Rectal smooth muscle tissue (tissue), 1 donor: ENCODE measurements around the gene CHL1.

Experiments
- H3K27ac ChIP-seq: one replicate; pipeline ENCODE4 v1.7.0; 2013; ENCODE audit warnings: low read depth, low read length, inconsistent platforms
- H3K27me3 ChIP-seq: one replicate; pipeline ENCODE4 v1.7.0; 2013; ENCODE audit warnings: low read length; ENCODE audit not compliant: control insufficient read depth, insufficient read depth
- H3K36me3 ChIP-seq: one replicate; pipeline ENCODE4 v1.7.0; 2013; ENCODE audit warnings: low read length; ENCODE audit not compliant: control insufficient read depth, insufficient read depth
- H3K4me1 ChIP-seq: one replicate; pipeline ENCODE4 v1.7.0; 2013; ENCODE audit warnings: low read length; ENCODE audit not compliant: control insufficient read depth, insufficient read depth
- H3K4me3 ChIP-seq: one replicate; pipeline ENCODE4 v1.7.0; 2013; ENCODE audit warnings: low read length
- H3K9ac ChIP-seq: one replicate; pipeline ENCODE4 v1.7.0; 2013; ENCODE audit warnings: low read length

The CHL1 gene

DNA sequence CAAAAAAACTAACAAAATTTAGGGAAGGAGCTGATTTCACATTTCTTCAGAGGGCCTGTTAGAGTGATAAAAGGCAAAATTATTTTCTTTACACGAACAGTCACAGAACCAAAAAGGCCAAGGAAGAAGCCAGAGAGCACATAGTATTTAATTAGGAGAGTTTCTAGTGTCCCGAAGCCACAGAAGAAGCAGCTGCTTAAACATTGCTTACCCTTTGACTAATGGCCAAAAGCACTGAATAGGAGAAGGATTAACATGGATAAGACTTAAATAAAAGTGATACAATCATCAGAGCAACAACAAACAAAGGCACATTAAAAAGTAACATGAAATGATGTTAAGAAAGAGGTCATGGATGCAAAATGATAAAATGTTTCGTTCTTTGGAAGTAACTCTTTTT, 98.6 kb downstream of the CHL1 start:
- Histone ChIP-seq H3K4me3 (no peak overlapping the region), H3K4me1 (no peaks in the 10 kb centered on the region), H3K27me3 (no peaks in the 10 kb centered on the region), H3K9ac (no peak overlapping the region), H3K27ac (no peak overlapping the region), H3K36me3 (no peaks in the 10 kb centered on the region)

DNA sequence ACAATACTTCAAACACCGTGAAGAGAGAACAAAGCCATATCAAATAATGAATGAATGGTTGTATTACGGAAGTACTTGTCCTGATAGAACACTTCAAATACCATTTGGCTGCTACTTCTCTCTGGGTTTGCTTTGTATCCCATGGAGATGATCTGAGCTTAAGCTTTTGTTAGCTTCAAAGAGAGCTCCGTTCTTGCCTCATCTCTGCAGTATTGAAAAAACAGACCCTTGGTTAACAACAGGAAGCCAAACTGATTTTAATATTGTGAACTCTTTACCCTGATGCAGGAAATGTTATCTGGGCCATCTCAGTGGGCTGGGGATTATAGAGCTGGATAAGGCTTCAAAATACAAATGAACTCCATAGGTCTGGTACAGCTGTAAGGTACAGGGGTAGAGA, 101.0 kb downstream of the CHL1 start:
- H3K4me3 ChIP-seq: no peak overlapping the region
- no peaks in the 10 kb centered on the region for H3K27me3 ChIP-seq
- no peak overlapping the region for H3K9ac ChIP-seq
- H3K4me1 ChIP-seq: no peaks in the 10 kb centered on the region
- H3K36me3 ChIP-seq: no peaks in the 10 kb centered on the region
- H3K27ac ChIP-seq: no peak overlapping the region

DNA sequence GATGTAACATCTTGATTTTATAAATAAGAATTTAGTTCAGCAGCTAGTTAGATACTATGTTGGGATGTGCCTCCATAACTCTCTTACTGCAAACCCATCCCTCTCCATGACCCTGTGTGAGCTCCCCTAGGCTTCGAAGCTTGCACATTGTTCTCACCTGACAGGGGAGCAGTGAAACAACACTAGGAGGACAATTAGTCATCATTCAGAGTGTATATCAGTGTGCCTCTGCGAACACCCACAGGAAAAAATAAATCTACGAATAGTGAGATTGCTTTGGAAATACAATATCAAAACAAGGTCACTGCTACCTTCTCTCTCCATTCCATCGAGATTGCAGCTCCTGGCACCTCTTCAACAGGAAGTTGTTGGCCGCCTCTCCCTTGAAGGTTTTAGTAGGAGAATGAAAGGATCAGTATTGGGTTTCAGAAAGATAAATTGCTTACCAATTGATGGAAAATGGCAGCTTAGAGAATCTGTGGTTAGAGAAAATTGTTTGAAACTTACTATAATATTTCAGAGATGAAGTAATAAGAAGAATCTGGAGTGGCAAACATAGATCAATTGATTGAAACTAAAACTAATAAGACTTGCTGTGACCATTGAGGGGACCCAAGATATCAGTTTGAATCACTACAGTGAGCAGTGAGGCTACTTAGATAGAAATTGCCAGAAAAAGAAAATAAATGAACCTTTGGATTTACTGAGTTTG, 103.2 kb downstream of the CHL1 start:
- H3K4me1 ChIP-seq: no peaks in the 10 kb centered on the region
- H3K4me3 ChIP-seq: no peak overlapping the region
- H3K27me3 ChIP-seq: no peaks in the 10 kb centered on the region
- no peak overlapping the region for H3K27ac ChIP-seq
- no peak overlapping the region for H3K9ac ChIP-seq
- no peaks in the 10 kb centered on the region for H3K36me3 ChIP-seq

DNA sequence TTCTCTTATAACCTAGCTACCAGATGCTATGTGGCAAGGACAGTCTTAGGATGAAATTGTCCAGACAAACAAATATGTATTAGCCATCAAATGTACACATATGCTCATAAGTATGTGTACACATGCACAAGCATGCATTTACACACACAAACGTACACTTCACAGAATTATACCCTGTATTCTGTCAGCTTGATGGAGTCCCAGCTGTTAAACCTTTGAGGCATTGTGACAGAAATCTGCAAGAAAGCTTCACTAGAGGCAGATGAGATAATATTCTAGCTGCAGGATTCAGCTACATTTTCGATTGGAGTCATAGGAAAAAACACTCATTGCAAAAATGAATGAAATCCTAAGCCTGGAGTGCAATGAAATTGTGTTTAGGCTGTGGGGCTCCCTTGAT, 110.6 kb downstream of the CHL1 start:
- no peaks in the 10 kb centered on the region for H3K4me1 ChIP-seq
- H3K9ac ChIP-seq: no peak overlapping the region
- H3K4me3 ChIP-seq: no peak overlapping the region
- no peak overlapping the region for H3K27ac ChIP-seq
- no peaks in the 10 kb centered on the region for H3K27me3 ChIP-seq
- no peaks in the 10 kb centered on the region for H3K36me3 ChIP-seq

DNA sequence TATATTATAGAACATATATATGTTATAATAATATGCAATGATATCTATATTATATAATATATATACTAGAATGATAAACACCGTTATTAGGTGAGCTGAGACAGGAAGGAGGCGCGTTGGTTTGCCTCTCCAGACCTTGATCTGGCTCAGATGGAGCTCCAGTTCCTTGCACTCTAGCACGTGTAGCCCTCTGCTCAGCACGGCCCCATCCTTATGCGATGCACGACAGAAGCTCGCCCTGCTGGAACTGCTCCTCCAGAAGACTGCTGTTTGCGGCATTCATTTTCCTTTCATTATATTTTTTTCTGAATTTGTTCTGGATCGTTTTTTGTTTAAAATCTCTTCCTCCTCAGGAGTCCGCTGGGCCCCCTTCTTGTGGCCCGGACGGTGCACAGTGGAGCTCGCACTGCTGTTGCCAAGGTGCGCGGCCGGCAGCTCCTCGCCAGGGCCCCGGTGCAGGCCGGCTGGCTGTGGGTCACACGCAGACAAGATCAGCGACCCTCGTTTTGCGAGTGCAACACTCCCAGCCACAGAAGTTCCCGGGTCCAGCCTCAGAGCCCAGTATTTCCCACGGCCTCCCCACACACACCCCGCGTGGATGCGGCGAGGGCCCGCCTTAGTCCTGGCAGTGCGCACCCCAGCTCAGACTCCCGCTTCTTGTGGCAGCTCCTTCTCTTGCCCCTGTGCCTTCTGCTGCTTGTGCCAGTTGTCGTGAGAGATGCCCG, 112.2 kb downstream of the CHL1 start:
- Histone ChIP-seq H3K27ac (no peak overlapping the region), H3K4me1 (no peaks in the 10 kb centered on the region), H3K9ac (no peak overlapping the region), H3K4me3 (no peak overlapping the region), H3K36me3 (no peaks in the 10 kb centered on the region), H3K27me3 (no peaks in the 10 kb centered on the region)

DNA sequence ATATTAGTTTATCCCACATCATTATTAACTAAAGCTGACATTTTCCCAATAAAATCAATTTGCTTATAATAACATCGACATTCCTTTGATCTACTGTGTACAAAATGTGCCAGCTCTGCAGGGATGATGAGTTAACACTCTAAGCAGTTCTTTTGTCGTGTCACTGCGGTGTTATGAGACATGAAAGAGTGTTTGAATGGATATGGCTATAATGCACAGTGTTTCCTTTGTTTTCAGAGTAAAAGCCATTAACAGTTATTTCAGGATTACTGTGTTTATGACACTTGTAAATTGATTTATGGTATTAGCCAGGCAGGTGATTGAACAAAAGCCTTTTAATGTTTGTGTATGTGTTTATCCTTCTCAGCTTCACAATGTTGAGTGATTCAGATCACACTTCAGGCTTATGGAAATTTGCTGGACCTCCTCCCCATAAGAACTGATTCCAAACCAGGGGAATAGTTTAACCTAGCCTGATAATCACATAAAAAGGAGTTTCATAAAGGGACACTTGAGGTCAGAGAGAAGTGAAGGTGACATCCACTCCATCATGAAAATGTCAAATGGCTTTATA, 115.7 kb downstream of the CHL1 start:
- H3K36me3 ChIP-seq: no peaks in the 10 kb centered on the region
- no peaks in the 10 kb centered on the region for H3K27me3 ChIP-seq
- no peak overlapping the region for H3K27ac ChIP-seq
- no peaks in the 10 kb centered on the region for H3K4me1 ChIP-seq
- H3K4me3 ChIP-seq: no peak overlapping the region
- H3K9ac ChIP-seq: no peak overlapping the region

DNA sequence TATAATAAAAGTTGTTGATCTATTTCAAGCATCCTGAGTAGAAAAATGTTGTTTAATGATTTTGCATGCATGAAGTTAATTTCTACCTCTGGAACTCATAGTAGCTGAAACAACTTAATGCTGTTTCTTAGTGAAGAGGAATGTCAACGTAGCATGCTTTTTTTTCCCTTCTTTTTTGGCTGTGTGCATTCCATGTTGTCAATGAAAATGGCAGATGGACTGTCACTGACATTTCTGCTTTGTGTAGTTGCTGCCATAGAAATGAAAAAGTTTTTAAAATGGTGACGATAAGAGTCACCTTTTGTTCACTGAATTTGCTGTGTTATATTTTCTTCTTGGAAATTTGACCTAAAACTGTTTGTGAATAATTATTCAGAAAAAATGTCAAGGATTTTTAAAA, 116.3 kb downstream of the CHL1 start:
- Histone ChIP-seq H3K27ac (no peak overlapping the region), H3K4me3 (no peak overlapping the region), H3K36me3 (no peaks in the 10 kb centered on the region), H3K4me1 (no peaks in the 10 kb centered on the region), H3K9ac (no peak overlapping the region), H3K27me3 (no peaks in the 10 kb centered on the region)

DNA sequence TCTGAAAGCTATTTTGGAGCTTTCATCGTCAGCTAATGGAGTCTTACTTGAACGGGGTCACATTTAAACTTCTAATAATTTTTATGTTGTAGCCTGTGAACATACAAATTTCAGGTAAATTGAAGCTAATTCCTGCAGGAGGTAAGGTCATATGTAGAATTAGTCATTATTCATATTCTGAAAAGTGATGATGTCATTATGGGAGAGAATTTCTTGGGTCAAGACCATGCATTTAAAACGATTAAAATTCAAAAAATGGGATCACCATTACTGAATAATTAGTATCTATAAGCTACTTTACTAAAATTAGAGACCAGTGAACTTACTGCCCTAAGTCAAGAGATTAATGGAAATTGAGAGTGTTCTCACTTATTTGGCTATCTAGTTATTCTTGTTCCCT, 120.4 kb downstream of the CHL1 start:
- H3K4me1 ChIP-seq: no peaks in the 10 kb centered on the region
- no peaks in the 10 kb centered on the region for H3K27me3 ChIP-seq
- H3K4me3 ChIP-seq: no peak overlapping the region
- H3K27ac ChIP-seq: no peak overlapping the region
- H3K36me3 ChIP-seq: no peaks in the 10 kb centered on the region
- H3K9ac ChIP-seq: no peak overlapping the region

DNA sequence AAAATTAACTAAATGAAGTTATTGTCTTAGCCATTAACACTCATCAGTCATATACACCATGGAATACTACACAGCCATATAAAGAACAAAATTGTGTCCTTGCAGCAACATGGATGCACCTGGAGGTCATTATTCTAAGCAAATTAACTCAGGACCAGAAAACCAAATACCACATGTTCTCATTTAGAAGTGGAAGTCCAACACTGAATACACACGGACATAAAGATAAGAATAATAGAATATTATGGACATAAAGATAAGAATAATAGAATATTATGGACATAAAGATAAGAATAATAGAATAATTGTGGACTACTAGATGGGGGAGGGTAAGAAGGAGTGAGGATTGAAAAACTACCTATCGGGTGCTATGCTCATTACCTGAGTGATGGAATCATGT, 122.3 kb downstream of the CHL1 start:
- H3K4me1 ChIP-seq: no peaks in the 10 kb centered on the region
- no peaks in the 10 kb centered on the region for H3K36me3 ChIP-seq
- H3K4me3 ChIP-seq: no peak overlapping the region
- no peak overlapping the region for H3K27ac ChIP-seq
- no peaks in the 10 kb centered on the region for H3K27me3 ChIP-seq
- H3K9ac ChIP-seq: no peak overlapping the region

DNA sequence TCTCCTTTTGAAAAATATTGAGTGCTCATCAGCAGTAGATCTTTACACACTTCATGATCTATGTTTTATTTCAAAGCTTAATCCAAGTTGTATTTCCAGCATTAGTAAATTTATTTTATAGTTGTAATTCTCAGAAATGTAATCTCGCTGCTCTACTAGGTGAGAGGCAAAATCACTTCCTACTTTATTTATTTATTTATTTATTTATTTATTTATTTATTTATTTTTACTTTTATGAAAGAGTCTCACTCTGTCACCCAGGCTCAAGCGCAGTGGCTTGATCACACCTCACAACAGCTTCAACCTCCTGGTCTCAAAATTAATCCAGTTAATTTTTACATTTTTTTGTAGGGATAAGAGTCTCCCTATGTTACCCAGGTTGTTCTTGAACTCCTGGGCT, 127.9 kb downstream of the CHL1 start:
- Histone ChIP-seq H3K27ac (no peak overlapping the region), H3K9ac (no peak overlapping the region), H3K4me3 (no peak overlapping the region), H3K27me3 (no peaks in the 10 kb centered on the region), H3K4me1 (no peaks in the 10 kb centered on the region), H3K36me3 (no peaks in the 10 kb centered on the region)

DNA sequence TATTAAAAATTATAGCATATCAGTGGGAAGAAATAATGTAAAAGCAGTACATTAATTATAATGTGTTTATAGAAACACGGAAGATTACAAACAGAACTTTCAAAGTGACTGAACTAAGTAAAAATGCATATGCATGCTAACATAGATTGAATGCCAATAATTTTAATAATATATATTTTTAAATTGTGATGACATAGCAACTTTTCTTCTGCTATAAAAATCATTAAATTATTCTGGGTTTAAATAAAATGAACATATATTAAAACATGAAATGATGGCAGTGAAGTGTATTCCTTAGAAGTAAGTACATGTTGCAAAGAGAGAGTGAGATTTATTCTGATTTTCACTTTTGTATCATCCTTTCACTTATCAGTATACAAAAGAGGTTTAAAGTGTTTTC, 128.9 kb downstream of the CHL1 start:
- no peaks in the 10 kb centered on the region for H3K36me3 ChIP-seq
- no peak overlapping the region for H3K9ac ChIP-seq
- no peaks in the 10 kb centered on the region for H3K27me3 ChIP-seq
- no peak overlapping the region for H3K27ac ChIP-seq
- no peaks in the 10 kb centered on the region for H3K4me1 ChIP-seq
- H3K4me3 ChIP-seq: no peak overlapping the region

DNA sequence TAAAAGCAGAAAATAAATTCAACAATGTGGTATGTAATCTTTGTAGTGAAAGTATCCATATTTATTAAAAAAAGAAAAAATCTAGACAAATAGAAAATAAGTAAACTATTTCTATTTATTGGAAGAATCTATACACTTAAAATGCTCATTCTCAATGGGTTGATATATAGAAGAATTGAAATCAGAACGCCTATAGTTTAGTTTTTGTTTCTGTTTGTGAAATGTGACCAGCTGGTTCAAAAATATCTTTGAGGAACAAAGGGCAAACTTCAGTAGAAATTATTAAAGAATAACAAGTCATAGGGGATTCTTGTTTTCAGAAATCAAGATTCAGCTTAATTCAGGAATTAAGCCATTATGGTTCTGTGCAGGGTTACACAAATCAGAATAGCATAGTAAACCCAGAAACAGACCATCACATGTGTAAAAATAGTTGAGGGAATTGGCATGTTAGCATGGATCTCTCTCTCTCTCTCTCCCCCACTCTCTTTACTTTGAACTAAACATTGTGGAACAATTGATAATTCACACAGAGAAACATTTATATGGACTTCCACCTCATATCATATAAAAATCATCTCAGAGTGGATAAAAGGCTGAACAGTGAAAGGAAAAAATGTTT, 134.0 kb downstream of the CHL1 start:
- Histone ChIP-seq H3K9ac (no peak overlapping the region), H3K4me1 (no peaks in the 10 kb centered on the region), H3K27ac (no peak overlapping the region), H3K4me3 (no peak overlapping the region), H3K27me3 (no peaks in the 10 kb centered on the region), H3K36me3 (no peaks in the 10 kb centered on the region)
